ENCODE measurements around the gene ANGPTL5.

Gene ANGPTL5

DNA sequence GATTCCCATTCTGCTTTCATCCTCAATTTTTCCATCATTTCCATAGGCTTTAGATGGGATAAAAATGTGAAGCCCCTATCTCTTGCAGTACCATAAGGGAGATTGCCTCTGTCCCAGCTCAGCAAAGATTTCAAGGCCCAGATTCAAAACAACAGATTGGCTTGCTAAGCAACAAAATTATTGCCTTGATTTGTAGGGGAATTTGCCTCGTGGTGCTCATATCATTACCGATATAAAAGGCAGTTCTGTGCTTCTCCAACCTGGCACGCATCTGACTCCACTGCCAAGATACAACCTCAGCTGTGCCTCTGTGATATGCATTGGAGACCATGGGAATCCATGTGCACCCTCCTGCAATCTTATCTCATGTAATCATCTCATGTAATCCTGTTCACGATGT lies 26.6 kb downstream of the ANGPTL5 start:
- H3K27me3 ChIP-seq (ENCODE audit: control insufficient read depth, insufficient read depth, low read length): no peaks in the 10 kb centered on the region

DNA sequence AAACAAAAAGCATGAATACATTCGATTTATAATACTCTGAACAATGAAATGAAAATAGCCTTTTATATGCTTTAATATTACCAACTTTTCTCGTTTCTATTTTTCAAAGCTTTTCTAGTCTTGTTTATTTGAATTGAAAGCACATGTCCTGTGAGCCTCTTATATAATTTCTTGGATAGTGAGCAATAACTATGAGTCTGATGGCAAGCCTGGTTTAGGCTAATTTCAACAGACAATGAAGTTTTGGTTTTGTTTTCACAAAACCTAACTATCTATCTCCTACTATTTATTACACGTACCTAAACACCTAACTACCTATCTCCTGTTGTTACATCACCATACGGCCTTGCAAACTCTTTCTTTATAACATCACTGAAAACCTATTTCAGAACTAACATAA lies 30.7 kb downstream of the ANGPTL5 start:
- Histone ChIP-seq H3K4me3 (ENCODE audit: low read depth, low read length) (no peak overlapping the region), H3K27me3 (ENCODE audit: control insufficient read depth, insufficient read depth, low read length) (no peaks in the 10 kb centered on the region), H3K36me3 (ENCODE audit: control insufficient read depth, insufficient read depth, low read length) (no peaks in the 10 kb centered on the region), H3K9ac (ENCODE audit: low read depth, low read length) (no peak overlapping the region), H3K9me3 (ENCODE audit: control insufficient read depth, insufficient read depth, low read length) (no peaks in the 10 kb centered on the region), H3K27ac (ENCODE audit: low read depth, low read length) (no peak overlapping the region), H3K4me1 (ENCODE audit: control insufficient read depth, insufficient read depth, low read length) (no peaks in the 10 kb centered on the region)

More for the DNA sequence above, 26.6 kb downstream of the ANGPTL5 start:
- H3K4me1 ChIP-seq (ENCODE audit: control insufficient read depth, insufficient read depth, low read length): no peaks in the 10 kb centered on the region
- no peaks in the 10 kb centered on the region for H3K9me3 ChIP-seq (ENCODE audit: control insufficient read depth, insufficient read depth, low read length)
- H3K27ac ChIP-seq (ENCODE audit: low read depth, low read length): no peak overlapping the region
- H3K36me3 ChIP-seq (ENCODE audit: control insufficient read depth, insufficient read depth, low read length): no peaks in the 10 kb centered on the region
- no peak overlapping the region for H3K4me3 ChIP-seq (ENCODE audit: low read depth, low read length)
- H3K9ac ChIP-seq (ENCODE audit: low read depth, low read length): no peak overlapping the region

DNA sequence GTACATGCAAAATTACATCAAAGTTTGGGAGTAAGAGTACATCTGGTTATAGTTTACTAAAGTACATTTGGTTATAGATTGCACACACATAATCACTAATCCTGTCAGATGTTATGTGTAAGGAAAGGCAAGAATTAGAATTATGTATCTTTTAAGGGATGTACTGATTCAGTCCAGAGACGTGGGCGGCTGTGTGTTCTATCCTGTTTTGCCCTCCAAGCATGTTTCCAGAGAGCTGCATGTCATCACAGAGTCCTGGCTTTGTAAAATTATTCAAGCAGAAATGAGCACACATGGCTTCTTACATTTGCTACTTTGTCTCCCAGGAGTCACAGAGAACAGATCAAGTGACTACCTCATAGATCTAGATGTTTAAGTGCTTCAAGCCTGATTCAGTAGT lies 34.7 kb downstream of the ANGPTL5 start:
- Histone ChIP-seq H3K9ac (ENCODE audit: low read depth, low read length) (no peak overlapping the region), H3K27me3 (ENCODE audit: control insufficient read depth, insufficient read depth, low read length) (no peaks in the 10 kb centered on the region)

DNA sequence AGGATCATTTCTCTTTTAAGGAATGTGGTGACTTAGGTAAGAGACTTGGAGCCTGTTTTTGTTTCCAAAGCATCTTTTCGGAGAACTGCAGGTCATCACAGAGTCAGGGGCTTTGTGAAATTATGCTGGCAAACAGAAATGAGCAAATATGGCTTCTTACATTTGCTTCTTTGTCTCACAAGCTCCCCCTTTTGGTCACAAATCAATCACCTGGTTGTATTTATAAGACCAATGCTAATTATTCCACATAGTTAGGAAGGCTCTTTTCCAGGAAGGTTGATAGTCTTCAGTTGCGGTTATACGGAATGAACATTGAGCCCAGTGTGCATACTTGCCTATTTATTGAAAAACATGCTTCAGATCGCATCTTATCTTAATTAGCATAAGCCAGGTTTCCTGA lies 36.1 kb downstream of the ANGPTL5 start:
- Histone ChIP-seq H3K36me3 (ENCODE audit: control insufficient read depth, insufficient read depth, low read length) (no peaks in the 10 kb centered on the region), H3K9ac (ENCODE audit: low read depth, low read length) (no peak overlapping the region), H3K9me3 (ENCODE audit: control insufficient read depth, insufficient read depth, low read length) (no peaks in the 10 kb centered on the region), H3K27ac (ENCODE audit: low read depth, low read length) (no peak overlapping the region), H3K4me3 (ENCODE audit: low read depth, low read length) (no peak overlapping the region), H3K4me1 (ENCODE audit: control insufficient read depth, insufficient read depth, low read length) (no peaks in the 10 kb centered on the region), H3K27me3 (ENCODE audit: control insufficient read depth, insufficient read depth, low read length) (no peaks in the 10 kb centered on the region)

More for the DNA sequence above, 34.7 kb downstream of the ANGPTL5 start:
- Histone ChIP-seq H3K27ac (ENCODE audit: low read depth, low read length) (no peak overlapping the region), H3K36me3 (ENCODE audit: control insufficient read depth, insufficient read depth, low read length) (no peaks in the 10 kb centered on the region), H3K4me3 (ENCODE audit: low read depth, low read length) (no peak overlapping the region), H3K4me1 (ENCODE audit: control insufficient read depth, insufficient read depth, low read length) (no peaks in the 10 kb centered on the region), H3K9me3 (ENCODE audit: control insufficient read depth, insufficient read depth, low read length) (no peaks in the 10 kb centered on the region)

DNA sequence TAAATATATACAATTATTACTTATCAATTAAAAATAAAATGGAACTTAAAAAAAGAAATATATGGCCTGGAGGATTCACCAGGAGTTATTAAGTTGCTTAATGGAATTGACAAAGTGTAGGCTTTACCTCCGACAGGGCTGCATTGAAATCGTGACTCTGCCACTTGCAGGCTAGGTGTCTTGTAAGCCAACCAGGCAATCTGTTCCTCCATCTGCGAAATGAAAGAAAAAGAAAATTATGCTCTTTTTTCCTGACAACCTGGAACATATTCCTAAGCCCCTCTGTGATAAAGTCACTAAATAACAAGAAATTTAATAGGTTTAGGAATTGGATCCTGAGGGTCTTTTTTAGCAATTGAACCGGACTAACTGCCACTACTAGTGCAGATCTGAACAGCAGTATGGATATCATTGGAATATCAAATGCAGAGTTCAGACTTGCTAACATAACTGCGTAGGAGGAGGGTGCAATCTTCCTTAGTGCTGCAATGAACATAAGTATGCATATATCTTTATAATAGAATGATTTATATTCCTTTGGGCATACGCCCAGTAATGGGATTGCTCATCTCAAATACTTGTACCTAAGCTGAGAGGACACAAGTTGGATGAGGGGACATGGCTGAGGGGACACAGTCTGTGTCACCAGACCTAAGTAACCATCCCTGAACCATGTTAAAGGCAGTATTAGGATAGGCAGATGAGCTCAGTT lies 44.0 kb downstream of the ANGPTL5 start:
- Histone ChIP-seq H3K9ac (ENCODE audit: low read depth, low read length) (no peak overlapping the region), H3K36me3 (ENCODE audit: control insufficient read depth, insufficient read depth, low read length) (no peaks in the 10 kb centered on the region), H3K27me3 (ENCODE audit: control insufficient read depth, insufficient read depth, low read length) (no peaks in the 10 kb centered on the region), H3K4me1 (ENCODE audit: control insufficient read depth, insufficient read depth, low read length) (0 out of 2 replicates have a peak, but pooled peaks cover 3% of the 10 kb centered on the region), H3K9me3 (ENCODE audit: control insufficient read depth, insufficient read depth, low read length) (no peaks in the 10 kb centered on the region), H3K4me3 (ENCODE audit: low read depth, low read length) (no peak overlapping the region), H3K27ac (ENCODE audit: low read depth, low read length) (no peak overlapping the region)

DNA sequence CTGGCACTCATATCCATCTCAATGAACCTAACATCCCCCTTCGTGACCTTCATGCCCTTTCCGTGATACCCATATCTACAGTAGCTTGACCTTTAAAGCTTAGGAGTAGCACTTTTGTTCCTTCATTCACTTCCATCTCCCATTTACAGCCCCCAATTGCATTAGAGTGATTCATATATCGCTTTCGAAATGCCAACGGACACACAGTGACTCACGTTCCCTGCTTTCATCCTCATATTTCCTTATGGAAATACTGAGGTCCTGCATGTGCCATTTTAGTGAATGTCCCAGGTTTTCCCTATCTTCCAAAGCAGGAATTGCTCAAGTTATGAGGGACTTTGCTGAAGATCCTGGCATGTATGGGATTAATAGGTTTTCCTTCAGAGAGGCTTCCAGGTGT lies 45.8 kb downstream of the ANGPTL5 start:
- H3K27ac ChIP-seq (ENCODE audit: low read depth, low read length): no peak overlapping the region
- H3K4me3 ChIP-seq (ENCODE audit: low read depth, low read length): no peak overlapping the region
- no peak overlapping the region for H3K9ac ChIP-seq (ENCODE audit: low read depth, low read length)
- no peaks in the 10 kb centered on the region for H3K9me3 ChIP-seq (ENCODE audit: control insufficient read depth, insufficient read depth, low read length)
- H3K4me1 ChIP-seq (ENCODE audit: control insufficient read depth, insufficient read depth, low read length): 0 out of 2 replicates have a peak, but pooled peaks cover 3% of the 10 kb centered on the region
- H3K27me3 ChIP-seq (ENCODE audit: control insufficient read depth, insufficient read depth, low read length): no peaks in the 10 kb centered on the region
- H3K36me3 ChIP-seq (ENCODE audit: control insufficient read depth, insufficient read depth, low read length): no peaks in the 10 kb centered on the region

DNA sequence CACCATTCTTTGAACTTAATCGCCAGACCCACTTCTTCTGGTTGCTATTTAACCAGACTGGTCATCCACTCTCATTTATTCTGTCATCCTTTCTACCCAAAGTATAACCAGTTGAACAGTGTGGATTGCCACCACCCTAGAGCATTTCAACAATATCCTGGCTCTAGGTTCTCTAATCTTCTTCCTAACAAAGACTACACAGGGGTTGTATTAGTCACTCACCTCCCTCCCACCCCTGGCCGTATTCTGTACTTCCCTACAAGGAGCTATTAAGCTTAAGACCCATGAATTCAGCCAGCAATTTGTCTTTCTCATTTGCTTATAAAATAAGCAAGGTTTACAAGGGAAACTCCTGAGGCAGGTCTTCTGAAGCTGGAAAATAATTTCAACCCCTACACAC lies 48.4 kb downstream of the ANGPTL5 start:
- Histone ChIP-seq H3K9ac (ENCODE audit: low read depth, low read length) (no peak overlapping the region), H3K36me3 (ENCODE audit: control insufficient read depth, insufficient read depth, low read length) (no peaks in the 10 kb centered on the region), H3K4me1 (ENCODE audit: control insufficient read depth, insufficient read depth, low read length) (peaks cover 8% of the 10 kb centered on the region; the same call in 1 of the 2 replicates), H3K4me3 (ENCODE audit: low read depth, low read length) (no peak overlapping the region), H3K9me3 (ENCODE audit: control insufficient read depth, insufficient read depth, low read length) (no peaks in the 10 kb centered on the region; the same call in 1 of the 2 replicates), H3K27me3 (ENCODE audit: control insufficient read depth, insufficient read depth, low read length) (no peaks in the 10 kb centered on the region), H3K27ac (ENCODE audit: low read depth, low read length) (peak overlapping the region; percentile 41)

DNA sequence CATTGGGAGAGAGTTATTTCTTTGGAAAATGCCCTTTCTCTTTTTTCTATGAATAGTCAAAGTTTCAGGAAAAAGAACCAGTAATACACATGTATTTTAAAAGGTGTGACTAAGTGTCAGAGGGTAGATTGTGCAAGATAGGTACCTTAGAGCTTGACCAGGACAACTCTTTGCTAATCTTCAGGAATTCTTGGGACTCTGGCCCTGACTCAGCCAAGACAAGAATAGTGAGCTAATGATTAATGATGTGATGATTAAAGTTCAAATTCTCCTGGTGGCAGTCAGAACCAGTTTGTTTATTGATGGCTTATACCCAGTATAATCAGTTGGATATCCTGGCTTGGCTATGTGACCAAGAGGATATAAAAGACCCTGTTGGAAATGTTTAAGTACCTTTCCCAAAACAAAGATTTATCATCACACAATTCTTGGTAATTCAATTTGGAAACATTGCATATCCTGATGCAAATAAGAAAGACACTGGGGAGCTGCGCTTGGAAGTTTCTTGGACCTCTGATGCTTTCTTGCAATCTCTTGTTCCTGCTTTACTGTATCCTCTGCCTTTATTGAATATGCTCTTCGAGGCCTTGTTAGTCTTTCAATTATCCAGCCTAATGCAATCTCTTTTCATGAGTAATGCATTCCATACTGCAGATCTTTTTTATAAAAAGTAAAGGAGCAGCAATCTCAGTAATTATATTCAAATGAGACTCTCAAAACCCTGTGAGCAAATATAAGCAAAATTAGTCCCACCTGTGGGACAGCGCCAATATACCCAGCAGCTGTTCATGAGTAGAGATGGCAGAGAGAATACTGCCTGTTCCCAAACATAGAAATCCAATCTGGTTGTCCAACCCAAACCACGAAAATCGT lies 49.5 kb downstream of the ANGPTL5 start:
- Histone ChIP-seq H3K4me1 (ENCODE audit: control insufficient read depth, insufficient read depth, low read length) (peaks cover 12% of the 10 kb centered on the region; the same call in 1 of the 2 replicates), H3K9ac (ENCODE audit: low read depth, low read length) (no peak overlapping the region), H3K27ac (ENCODE audit: low read depth, low read length) (peak overlapping the region; percentile 41), H3K4me3 (ENCODE audit: low read depth, low read length) (no peak overlapping the region), H3K27me3 (ENCODE audit: control insufficient read depth, insufficient read depth, low read length) (no peaks in the 10 kb centered on the region), H3K36me3 (ENCODE audit: control insufficient read depth, insufficient read depth, low read length) (no peaks in the 10 kb centered on the region), H3K9me3 (ENCODE audit: control insufficient read depth, insufficient read depth, low read length) (no peaks in the 10 kb centered on the region; the same call in 1 of the 2 replicates)

DNA sequence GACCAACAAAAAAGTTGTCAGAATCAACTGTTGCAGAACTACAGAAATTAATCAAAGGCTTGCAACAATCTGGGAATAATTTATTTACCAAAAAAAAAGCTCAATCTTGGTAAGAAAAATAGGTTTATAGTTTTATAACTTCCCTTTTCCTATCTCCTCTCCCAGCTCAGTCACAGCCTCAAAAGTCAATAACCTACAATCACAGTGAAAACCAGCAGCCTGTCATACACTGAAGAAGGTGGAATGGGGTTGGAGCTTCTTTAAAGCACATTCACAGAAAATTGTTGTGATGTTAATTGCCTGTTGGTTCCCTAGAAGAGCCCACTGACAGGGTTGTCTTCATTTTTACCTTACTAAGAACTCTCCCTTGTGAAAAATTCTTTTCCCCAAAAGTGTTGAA lies 52.2 kb downstream of the ANGPTL5 start:
- Histone ChIP-seq H3K27ac (ENCODE audit: low read depth, low read length) (peak overlapping the region; percentile 14), H3K9ac (ENCODE audit: low read depth, low read length) (no peak overlapping the region), H3K36me3 (ENCODE audit: control insufficient read depth, insufficient read depth, low read length) (no peaks in the 10 kb centered on the region), H3K9me3 (ENCODE audit: control insufficient read depth, insufficient read depth, low read length) (no peaks in the 10 kb centered on the region; the same call in 1 of the 2 replicates), H3K27me3 (ENCODE audit: control insufficient read depth, insufficient read depth, low read length) (no peaks in the 10 kb centered on the region), H3K4me3 (ENCODE audit: low read depth, low read length) (no peak overlapping the region), H3K4me1 (ENCODE audit: control insufficient read depth, insufficient read depth, low read length) (peaks cover 9% of the 10 kb centered on the region; the same call in 1 of the 2 replicates)

DNA sequence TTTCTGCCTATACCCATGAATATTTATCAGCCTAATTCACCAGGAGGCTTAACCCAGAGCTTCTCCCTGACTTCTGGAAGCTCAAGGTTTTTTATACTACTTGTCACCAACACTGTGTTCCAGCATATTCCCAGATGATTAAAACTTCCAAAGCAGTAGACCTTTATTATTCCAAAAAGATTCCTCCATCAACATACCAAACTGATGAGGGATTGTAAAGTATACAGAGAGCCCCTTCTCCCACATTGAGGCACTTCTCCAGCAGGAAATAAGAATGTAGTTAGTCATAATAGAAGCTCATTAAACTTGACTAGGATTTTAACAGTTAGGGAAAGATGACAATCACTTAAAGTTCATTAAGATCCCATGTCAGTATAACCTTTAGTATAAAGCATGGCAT lies 53.0 kb downstream of the ANGPTL5 start:
- no peak overlapping the region for H3K9ac ChIP-seq (ENCODE audit: low read depth, low read length)
- H3K27me3 ChIP-seq (ENCODE audit: control insufficient read depth, insufficient read depth, low read length): no peaks in the 10 kb centered on the region
- H3K36me3 ChIP-seq (ENCODE audit: control insufficient read depth, insufficient read depth, low read length): no peaks in the 10 kb centered on the region
- H3K4me3 ChIP-seq (ENCODE audit: low read depth, low read length): no peak overlapping the region
- H3K9me3 ChIP-seq (ENCODE audit: control insufficient read depth, insufficient read depth, low read length): no peaks in the 10 kb centered on the region; the same call in 1 of the 2 replicates
- H3K4me1 ChIP-seq (ENCODE audit: control insufficient read depth, insufficient read depth, low read length): peaks cover 9% of the 10 kb centered on the region; the same call in 1 of the 2 replicates
- peak overlapping the region; percentile 53 for H3K27ac ChIP-seq (ENCODE audit: low read depth, low read length)
